Measurements from ENCODE around the gene MAPKAPK2. TPM values are rescaled to one million over a fixed set of nuclear protein-coding genes. Genes with fewer than 3 reads are reported as not detected.

Gene MAPKAPK2
- total and polyA plus RNA-seq, 2 of the 13 experiments (the other 11 are each of a cell fraction or from before 2014, with no cell fraction given) = 16.6 to 34.0 TPM

GRCh38 chr1:206635080-206635977, 49.4 kb upstream of the MAPKAPK2 start, which contains the start of gene DYRK3 (continued):
- TF ChIP-seq POLR2AphosphoS5 (IDR thresholded peaks at IDR 0.05; ENCODE audit: low read depth, low read length) = peak; percentile 77
- no peak for TF ChIP-seq ZKSCAN1 (IDR thresholded peaks at IDR 0.05; ENCODE audit: low read length)
- no peak for TF ChIP-seq CREM (IDR thresholded peaks at IDR 0.05)
- TF ChIP-seq CREM (CRISPR knock-in tag; IDR thresholded peaks at IDR 0.05) = no peak
- TF ChIP-seq FLYWCH1 (CRISPR knock-in tag; IDR thresholded peaks at IDR 0.05) = no peak
- TF ChIP-seq, protein P1, sequence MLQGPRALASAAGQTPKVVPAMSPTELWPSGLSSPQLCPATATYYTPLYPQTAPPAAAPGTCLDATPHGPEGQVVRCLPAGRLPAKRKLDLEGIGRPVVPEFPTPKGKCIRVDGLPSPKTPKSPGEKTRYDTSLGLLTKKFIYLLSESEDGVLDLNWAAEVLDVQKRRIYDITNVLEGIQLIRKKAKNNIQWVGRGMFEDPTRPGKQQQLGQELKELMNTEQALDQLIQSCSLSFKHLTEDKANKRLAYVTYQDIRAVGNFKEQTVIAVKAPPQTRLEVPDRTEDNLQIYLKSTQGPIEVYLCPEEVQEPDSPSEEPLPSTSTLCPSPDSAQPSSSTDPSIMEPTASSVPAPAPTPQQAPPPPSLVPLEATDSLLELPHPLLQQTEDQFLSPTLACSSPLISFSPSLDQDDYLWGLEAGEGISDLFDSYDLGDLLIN (CRISPR knock-in tag; IDR thresholded peaks at IDR 0.05; ENCODE audit: borderline replicate concordance) = no peak
- TF ChIP-seq, protein P2, sequence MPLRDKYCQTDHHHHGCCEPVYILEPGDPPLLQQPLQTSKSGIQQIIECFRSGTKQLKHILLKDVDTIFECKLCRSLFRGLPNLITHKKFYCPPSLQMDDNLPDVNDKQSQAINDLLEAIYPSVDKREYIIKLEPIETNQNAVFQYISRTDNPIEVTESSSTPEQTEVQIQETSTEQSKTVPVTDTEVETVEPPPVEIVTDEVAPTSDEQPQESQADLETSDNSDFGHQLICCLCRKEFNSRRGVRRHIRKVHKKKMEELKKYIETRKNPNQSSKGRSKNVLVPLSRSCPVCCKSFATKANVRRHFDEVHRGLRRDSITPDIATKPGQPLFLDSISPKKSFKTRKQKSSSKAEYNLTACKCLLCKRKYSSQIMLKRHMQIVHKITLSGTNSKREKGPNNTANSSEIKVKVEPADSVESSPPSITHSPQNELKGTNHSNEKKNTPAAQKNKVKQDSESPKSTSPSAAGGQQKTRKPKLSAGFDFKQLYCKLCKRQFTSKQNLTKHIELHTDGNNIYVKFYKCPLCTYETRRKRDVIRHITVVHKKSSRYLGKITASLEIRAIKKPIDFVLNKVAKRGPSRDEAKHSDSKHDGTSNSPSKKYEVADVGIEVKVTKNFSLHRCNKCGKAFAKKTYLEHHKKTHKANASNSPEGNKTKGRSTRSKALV (CRISPR knock-in tag; IDR thresholded peaks at IDR 0.05) = no peak
- no peak for TF ChIP-seq ZMYM2 (CRISPR knock-in tag; IDR thresholded peaks at IDR 0.05)
- TF ChIP-seq ZNF234 (CRISPR knock-in tag; conservative IDR thresholded peaks at IDR 0.05) = no peak
- TF ChIP-seq HNF4G (IDR thresholded peaks at IDR 0.05; ENCODE audit: borderline replicate concordance, low read depth, low read length) = no peak
- peak; percentile 52; the same call in 1 of the 2 replicates for TF ChIP-seq HNF4G (CRISPR knock-in tag; IDR thresholded peaks at IDR 0.05; ENCODE audit: borderline replicate concordance, low read depth)
- peak; percentile 54 for TF ChIP-seq MXD3 (CRISPR knock-in tag; IDR thresholded peaks at IDR 0.05)
- TF ChIP-seq RCOR2 (CRISPR knock-in tag; IDR thresholded peaks at IDR 0.05) = 0 out of 2 replicates have a peak, but pooled peaks have one; percentile 40
- TF ChIP-seq ZNF275 (CRISPR knock-in tag; IDR thresholded peaks at IDR 0.05; ENCODE audit: borderline replicate concordance) = no peak
- TF ChIP-seq HMG20B (CRISPR knock-in tag; conservative IDR thresholded peaks at IDR 0.05) = no peak
- TF ChIP-seq, protein P3, sequence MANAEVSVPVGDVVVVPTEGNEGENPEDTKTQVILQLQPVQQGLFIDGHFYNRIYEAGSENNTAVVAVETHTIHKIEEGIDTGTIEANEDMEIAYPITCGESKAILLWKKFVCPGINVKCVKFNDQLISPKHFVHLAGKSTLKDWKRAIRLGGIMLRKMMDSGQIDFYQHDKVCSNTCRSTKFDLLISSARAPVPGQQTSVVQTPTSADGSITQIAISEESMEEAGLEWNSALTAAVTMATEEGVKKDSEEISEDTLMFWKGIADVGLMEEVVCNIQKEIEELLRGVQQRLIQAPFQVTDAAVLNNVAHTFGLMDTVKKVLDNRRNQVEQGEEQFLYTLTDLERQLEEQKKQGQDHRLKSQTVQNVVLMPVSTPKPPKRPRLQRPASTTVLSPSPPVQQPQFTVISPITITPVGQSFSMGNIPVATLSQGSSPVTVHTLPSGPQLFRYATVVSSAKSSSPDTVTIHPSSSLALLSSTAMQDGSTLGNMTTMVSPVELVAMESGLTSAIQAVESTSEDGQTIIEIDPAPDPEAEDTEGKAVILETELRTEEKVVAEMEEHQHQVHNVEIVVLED (CRISPR knock-in tag; IDR thresholded peaks at IDR 0.05; ENCODE audit: borderline replicate concordance) = peak; percentile 97
